Measurements from ENCODE around the gene MMP25. TPM values are rescaled to one million over a fixed set of nuclear protein-coding genes. Genes with fewer than 3 reads are reported as not detected.

Gene MMP25
- total and polyA plus RNA-seq, 10 of the 15 experiments (the other 5 are each of a cell fraction or from before 2014, with no cell fraction given): 0.03 to 0.36 (median 0.13) TPM; not detected in 1

DNA sequence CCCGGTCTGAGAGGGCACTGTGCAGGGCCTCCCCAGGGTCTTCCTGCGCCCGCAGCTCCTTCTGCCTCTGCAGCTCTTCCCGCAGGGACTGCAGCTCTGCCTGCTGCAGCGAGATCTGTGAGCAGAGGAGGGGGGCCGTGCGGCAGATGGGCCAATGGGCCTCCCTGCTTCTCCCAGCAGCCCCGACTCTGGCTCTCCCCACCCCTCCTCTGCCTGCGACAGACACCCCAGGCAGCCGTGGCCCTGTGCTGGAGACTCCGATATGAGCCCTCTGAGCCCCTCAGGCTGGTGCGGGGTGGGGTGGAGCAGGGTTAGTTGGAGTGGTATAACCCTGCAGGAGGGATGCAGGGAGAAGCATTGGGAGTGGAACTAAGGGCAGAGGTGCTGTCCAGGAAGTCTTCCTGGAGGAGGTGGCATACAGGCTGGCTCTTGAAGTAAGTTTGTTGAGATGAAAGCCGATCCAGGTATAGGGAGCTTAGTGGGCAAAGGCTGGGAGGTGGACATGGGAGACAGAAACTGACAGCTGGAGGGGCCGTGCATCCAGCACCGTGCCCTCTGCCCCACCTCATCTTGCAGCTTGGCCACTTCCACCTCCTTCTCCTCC, 17.5 kb upstream of the MMP25 start (continued):
- no peak for TF ChIP-seq TCF3 (IDR thresholded peaks at IDR 0.05; ENCODE audit: borderline replicate concordance, insufficient read depth, low read depth, low read length)
- TF ChIP-seq RAD21 (IDR thresholded peaks at IDR 0.05; ENCODE audit: insufficient read depth, low read depth, low read length): no peak
- TF ChIP-seq ATF7 (IDR thresholded peaks at IDR 0.05; ENCODE audit: low read depth): no peak
- TF ChIP-seq, protein P1, sequence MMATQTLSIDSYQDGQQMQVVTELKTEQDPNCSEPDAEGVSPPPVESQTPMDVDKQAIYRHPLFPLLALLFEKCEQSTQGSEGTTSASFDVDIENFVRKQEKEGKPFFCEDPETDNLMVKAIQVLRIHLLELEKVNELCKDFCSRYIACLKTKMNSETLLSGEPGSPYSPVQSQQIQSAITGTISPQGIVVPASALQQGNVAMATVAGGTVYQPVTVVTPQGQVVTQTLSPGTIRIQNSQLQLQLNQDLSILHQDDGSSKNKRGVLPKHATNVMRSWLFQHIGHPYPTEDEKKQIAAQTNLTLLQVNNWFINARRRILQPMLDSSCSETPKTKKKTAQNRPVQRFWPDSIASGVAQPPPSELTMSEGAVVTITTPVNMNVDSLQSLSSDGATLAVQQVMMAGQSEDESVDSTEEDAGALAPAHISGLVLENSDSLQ (IDR thresholded peaks at IDR 0.05): no peak
- TF ChIP-seq, protein P2, sequence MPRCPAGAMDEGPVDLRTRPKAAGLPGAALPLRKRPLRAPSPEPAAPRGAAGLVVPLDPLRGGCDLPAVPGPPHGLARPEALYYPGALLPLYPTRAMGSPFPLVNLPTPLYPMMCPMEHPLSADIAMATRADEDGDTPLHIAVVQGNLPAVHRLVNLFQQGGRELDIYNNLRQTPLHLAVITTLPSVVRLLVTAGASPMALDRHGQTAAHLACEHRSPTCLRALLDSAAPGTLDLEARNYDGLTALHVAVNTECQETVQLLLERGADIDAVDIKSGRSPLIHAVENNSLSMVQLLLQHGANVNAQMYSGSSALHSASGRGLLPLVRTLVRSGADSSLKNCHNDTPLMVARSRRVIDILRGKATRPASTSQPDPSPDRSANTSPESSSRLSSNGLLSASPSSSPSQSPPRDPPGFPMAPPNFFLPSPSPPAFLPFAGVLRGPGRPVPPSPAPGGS (IDR thresholded peaks at IDR 0.05; ENCODE audit: borderline replicate concordance, insufficient read depth, low read depth, low read length, poor library complexity, severe bottlenecking): no peak
- no peak for TF ChIP-seq SMAD1 (IDR thresholded peaks at IDR 0.05; ENCODE audit: low read depth, partially characterized antibody)
- no peak for TF ChIP-seq ESRRA (IDR thresholded peaks at IDR 0.05; ENCODE audit: low read length)
- TF ChIP-seq HDAC6 (IDR thresholded peaks at IDR 0.05; ENCODE audit: unreplicated experiment): no peak
- no peak for TF ChIP-seq RBBP5 (conservative IDR thresholded peaks at IDR 0.05)
